HEK293T (cell line): ENCODE results near the gene PTPN7.
"Not testable (repeated sequence)": the region's sequence is repeated elsewhere in the genome, so short reads cannot be mapped to it uniquely, and the experiment has no call there.

Source experiments
- CTCF ChIA-PET: fragments of 350-600 bp; formaldehyde crosslinking; extraction: SDS; loops from one replicate; lab custom pipeline; 2021; ENCODE audit warnings: antibody characterized with exemption, inconsistent platforms; lab: Yijun Ruan, JAX
- POLR2A ChIA-PET: fragments of 350-600 bp; formaldehyde crosslinking; extraction: SDS; loops from one replicate; lab custom pipeline; 2020; ENCODE audit warnings: antibody characterized with exemption, inconsistent platforms; lab: Yijun Ruan, JAX
- DNase-seq: peaks from one replicate; pipeline ENCODE4 v3.0.0; 2012; ENCODE audit warnings: mixed read lengths; ENCODE audit errors: extremely low spot score
- ARNT ChIP-seq: fragments of 450-650 bp; IDR thresholded peaks from 2 replicates; pipeline ENCODE4 v1.6.1; 2017; ENCODE audit warnings: mild to moderate bottlenecking
- BHLHE40 ChIP-seq: fragments of 450-650 bp; IDR thresholded peaks from 2 replicates; pipeline ENCODE4 v1.6.1; 2016; ENCODE audit warnings: mild to moderate bottlenecking, moderate library complexity, borderline replicate concordance
- CTBP1 ChIP-seq: fragments of 450-650 bp; IDR thresholded peaks from 2 replicates; pipeline ENCODE4 v1.6.1; 2016; ENCODE audit warnings: borderline replicate concordance
- ELF4 ChIP-seq: fragments of 450-650 bp; IDR thresholded peaks from 2 replicates; pipeline ENCODE4 v1.6.1; 2017; ENCODE audit warnings: antibody characterized with exemption
- FOXA1 ChIP-seq: fragments of 450-650 bp; IDR thresholded peaks from 2 replicates; pipeline ENCODE4 v1.6.1; 2016; ENCODE audit warnings: mild to moderate bottlenecking
- FOXK2 ChIP-seq: fragments of 450-650 bp; IDR thresholded peaks from 2 replicates; pipeline ENCODE4 v1.6.1; 2016; ENCODE audit warnings: mild to moderate bottlenecking
- FOXM1 ChIP-seq: fragments of 450-650 bp; IDR thresholded peaks from 2 replicates; pipeline ENCODE4 v1.6.1; 2017; ENCODE audit warnings: mild to moderate bottlenecking, borderline replicate concordance
- HDGF ChIP-seq: fragments of 450-650 bp; IDR thresholded peaks from 2 replicates; pipeline ENCODE4 v1.6.1; 2017; ENCODE audit warnings: antibody characterized with exemption, borderline replicate concordance
- L3MBTL2 ChIP-seq: fragments of 450-650 bp; conservative IDR thresholded peaks from 2 replicates; pipeline ENCODE4 v1.6.1; 2016; ENCODE audit warnings: mild to moderate bottlenecking
- LEF1 ChIP-seq: fragments of 450-650 bp; IDR thresholded peaks from 2 replicates; pipeline ENCODE4 v1.6.1; 2017; ENCODE audit warnings: mild to moderate bottlenecking, borderline replicate concordance
- NFRKB ChIP-seq: fragments of 450-650 bp; IDR thresholded peaks from 2 replicates; pipeline ENCODE4 v1.6.1; 2016; ENCODE audit warnings: mild to moderate bottlenecking, moderate library complexity
- SP1 ChIP-seq: fragments of 450-650 bp; IDR thresholded peaks from 2 replicates; pipeline ENCODE4 v1.6.1; 2017
- SUZ12 ChIP-seq: fragments of 450-650 bp; IDR thresholded peaks from 2 replicates; pipeline ENCODE4 v1.6.1; 2016; ENCODE audit warnings: mild to moderate bottlenecking
- TARDBP ChIP-seq: fragments of 450-650 bp; IDR thresholded peaks from 2 replicates; pipeline ENCODE4 v1.6.1; 2016
- ZNF384 ChIP-seq: fragments of 450-650 bp; IDR thresholded peaks from 2 replicates; pipeline ENCODE4 v1.6.1; 2016
- TF ChIP-seq, protein P1 (sequence below): fragments of 450-650 bp; IDR thresholded peaks from 2 replicates; pipeline ENCODE4 v1.6.1; 2016

PTPN7 gene

DNA sequence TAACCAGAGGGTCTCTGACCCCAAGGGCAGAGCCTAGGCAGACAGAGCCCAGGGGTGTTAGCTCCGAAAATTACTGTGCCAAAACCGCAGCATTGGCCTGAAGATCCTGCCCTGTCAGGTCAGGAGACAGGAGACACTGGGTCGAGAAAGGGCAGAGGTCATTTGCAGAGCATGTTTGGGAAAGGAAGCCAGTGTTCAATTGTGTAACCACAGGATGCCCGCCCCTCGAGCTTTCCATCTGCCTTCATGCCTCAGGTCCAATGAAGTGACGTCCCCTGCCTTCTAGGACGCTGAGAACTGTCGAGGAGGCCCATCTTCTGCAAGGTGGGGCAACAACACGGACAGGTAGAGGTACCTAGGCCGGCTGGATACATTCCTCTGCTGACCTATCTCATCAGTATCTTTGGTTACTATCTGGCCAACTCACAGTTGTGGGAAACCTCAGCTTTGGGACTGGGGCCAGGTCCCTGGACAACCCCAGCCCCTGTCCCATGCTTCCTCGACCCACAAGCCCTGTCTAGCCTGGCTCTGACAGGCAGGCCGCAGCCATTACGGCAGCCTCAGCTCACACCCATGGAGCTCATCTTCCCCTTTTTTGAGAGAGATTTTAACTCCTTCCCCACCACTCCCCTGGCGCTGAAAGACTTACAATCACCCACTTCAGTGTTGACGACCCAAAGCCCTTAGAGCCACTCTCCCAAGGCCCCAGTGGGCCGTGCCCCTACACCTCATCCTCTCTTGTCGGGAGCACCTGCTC lies 17.2 kb downstream of the PTPN7 start:
- no peak for DNase-seq
- ChIA-PET POLR2A (interaction anchor here (0.9 to 3.4 kb wide), 4 partner anchors 8 to 199 kb away, joined by 3 to 14 read pairs (median 6); partner anchors contain the start of gene UBE2T), CTCF (interaction anchor here (0.9 to 1.0 kb wide), 2 partner anchors 8 to 11 kb away, joined by 3 to 5 read pairs; no protein-coding TSS in a partner anchor)
- TF ChIP-seq ELF4 = no peak
- no peak for TF ChIP-seq FOXK2
- no peak for TF ChIP-seq NFRKB
- TF ChIP-seq, protein P1, sequence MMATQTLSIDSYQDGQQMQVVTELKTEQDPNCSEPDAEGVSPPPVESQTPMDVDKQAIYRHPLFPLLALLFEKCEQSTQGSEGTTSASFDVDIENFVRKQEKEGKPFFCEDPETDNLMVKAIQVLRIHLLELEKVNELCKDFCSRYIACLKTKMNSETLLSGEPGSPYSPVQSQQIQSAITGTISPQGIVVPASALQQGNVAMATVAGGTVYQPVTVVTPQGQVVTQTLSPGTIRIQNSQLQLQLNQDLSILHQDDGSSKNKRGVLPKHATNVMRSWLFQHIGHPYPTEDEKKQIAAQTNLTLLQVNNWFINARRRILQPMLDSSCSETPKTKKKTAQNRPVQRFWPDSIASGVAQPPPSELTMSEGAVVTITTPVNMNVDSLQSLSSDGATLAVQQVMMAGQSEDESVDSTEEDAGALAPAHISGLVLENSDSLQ = peak; percentile 37; the same call in 1 of the 2 replicates
- no peak for TF ChIP-seq SP1
- no peak for TF ChIP-seq LEF1
- no peak for TF ChIP-seq TARDBP

DNA sequence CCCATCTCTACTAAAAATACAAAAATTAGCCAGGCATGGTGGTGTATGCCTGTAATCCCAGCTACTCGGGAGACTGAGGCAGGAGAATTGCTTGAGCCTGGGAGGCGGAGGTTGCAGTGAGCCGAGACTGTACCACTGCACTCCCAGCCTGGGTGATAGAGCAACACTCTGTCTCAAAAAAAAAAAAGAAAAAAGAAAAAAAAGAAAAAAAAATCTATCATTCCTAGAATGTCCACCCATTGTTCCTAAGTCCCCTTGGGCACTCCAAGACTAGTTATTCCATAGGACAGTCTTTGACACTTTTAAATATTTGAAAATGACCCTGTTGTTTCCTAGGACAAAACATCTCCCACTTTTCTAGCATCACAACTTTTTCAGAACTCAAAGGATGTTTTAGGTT lies 18.9 kb downstream of the PTPN7 start:
- POLR2A ChIA-PET, CTCF ChIA-PET, DNase-seq: not testable (repeated sequence)

DNA sequence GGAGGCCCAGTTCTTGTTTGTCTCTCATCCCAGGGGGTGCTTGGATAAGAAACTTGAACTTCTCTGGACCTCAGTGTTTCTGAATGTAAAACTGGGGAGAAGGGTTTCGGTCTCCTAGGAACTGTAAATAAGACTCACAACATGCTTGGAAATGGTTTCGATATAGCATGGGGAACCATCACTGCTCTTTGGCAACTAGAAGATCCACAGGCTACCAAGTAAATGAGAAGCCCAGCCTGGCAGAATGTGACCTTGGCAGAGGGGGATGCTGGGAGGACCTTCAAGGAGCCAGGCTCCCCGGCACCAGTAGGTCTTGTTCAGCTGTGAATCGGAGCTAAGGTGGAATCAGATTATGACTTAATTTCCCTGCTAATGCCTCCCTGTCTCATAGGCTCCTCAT lies 19.6 kb downstream of the PTPN7 start:
- ChIA-PET CTCF (interaction anchor here (0.6 kb wide), 1 partner anchor 264 kb away, joined by 6 read pairs; no protein-coding TSS in a partner anchor), POLR2A (no interaction called here)
- TF ChIP-seq BHLHE40 = no peak
- TF ChIP-seq HDGF = no peak
- TF ChIP-seq L3MBTL2 = no peak
- TF ChIP-seq TARDBP = no peak
- no peak for TF ChIP-seq SP1
- TF ChIP-seq ARNT = no peak
- no peak for TF ChIP-seq FOXK2
- TF ChIP-seq SUZ12 = no peak
- TF ChIP-seq ELF4 = no peak
- TF ChIP-seq LEF1 = no peak
- no peak for DNase-seq

DNA sequence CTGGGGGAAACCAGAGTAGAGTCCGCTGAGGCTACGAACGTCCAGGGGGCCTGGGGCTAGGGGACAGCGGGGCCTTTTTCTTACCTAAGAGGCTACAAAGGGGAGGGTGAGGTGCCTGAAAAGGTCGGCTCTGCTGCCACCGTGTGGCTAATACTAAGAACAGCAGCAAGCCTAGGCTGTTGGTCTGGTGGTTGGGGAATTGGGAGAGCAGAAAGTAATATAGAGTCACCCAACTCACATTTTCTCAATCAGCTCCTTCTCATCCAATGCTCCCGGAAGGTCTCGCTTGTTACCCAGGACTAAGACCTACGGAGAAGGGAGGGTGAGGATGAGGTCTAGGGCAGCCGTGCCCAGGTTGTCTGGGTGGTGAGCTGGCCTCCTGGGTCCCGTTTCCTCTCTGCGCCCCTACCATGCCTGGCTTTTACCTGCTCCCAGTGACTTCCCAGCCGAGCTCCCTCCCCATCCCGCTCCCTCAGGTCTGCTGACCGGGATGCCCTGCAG lies 25.1 kb downstream of the PTPN7 start:
- TF ChIP-seq CTBP1 (no peak), TARDBP (no peak), FOXM1 (no peak), BHLHE40 (no peak), LEF1 (no peak), L3MBTL2 (no peak), NFRKB (no peak), SUZ12 (no peak), ZNF384 (no peak), HDGF (no peak), FOXK2 (no peak), ARNT (no peak), ELF4 (no peak), FOXA1 (no peak), SP1 (no peak)
- TF ChIP-seq, protein P1 = no peak
- CTCF ChIA-PET = interaction anchor here (0.6 to 2.5 kb wide), 12 partner anchors 8 to 261 kb away, joined by 3 to 16 read pairs (median 4); no protein-coding TSS in a partner anchor
- DNase-seq = peak; percentile 90
- POLR2A ChIA-PET = interaction anchor here (3.3 kb wide), 1 partner anchor 9 kb away, joined by 14 read pairs; the partner anchor contains the start of gene ARL8A

DNA sequence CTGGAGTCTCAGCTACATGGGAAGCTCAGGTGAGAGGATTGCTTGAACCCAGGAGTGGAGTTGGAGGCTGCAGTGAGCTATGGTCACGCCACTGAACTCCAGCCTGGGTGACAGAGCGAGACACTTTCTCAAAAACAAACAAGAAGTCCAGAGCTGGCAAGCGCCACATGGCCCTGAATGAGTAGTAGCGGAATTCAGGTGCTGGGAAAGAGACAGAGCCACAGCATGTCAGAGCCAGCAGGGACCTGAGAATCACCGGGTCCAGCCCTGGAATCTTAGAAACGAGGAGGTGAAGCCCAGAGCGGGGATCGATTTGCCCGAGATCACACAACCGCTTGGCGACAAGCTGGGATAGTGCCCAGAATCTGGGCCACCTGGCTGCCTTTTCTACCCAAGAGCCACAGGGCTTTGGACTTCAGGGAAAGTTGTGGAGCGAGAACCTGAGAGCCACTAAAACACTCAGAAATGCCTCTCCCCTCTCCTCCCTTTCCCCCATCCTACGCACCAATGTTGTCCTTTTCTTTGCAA lies 25.7 kb downstream of the PTPN7 start:
- CTCF ChIA-PET = interaction anchor here (0.6 to 2.5 kb wide), 6 partner anchors 20 to 135 kb away, joined by 3 to 16 read pairs (median 3); no protein-coding TSS in a partner anchor
- no peak for DNase-seq
- no peak for TF ChIP-seq CTBP1
- TF ChIP-seq ELF4 = no peak
- TF ChIP-seq ZNF384 = no peak
- TF ChIP-seq FOXM1 = no peak
- no peak for TF ChIP-seq TARDBP
- TF ChIP-seq LEF1 = no peak
- TF ChIP-seq SUZ12 = no peak
- no peak for TF ChIP-seq BHLHE40
- POLR2A ChIA-PET = interaction anchor here (3.3 kb wide), 1 partner anchor 10 kb away, joined by 14 read pairs; the partner anchor contains the start of gene ARL8A

DNA sequence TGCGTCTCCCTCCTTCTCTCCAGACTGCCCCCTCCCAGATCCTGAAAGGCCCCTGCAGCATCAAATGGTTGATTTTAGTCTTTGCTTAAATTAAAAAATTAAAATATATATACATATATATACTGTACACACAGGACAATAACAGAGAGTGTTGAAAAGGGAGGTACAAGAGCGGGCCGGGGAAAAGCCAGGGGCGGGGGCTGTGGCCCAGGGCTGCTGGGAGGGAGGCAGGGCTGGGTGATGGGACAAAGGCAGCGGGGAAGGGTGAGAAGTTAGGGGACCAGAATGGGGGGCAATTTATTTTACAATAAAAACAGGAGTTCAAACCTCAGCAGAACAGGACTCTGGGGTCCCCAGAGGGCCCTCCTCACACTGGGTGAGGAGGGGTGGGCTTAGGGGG lies 26.4 kb downstream of the PTPN7 start:
- POLR2A ChIA-PET = interaction anchor here (3.3 kb wide), 1 partner anchor 11 kb away, joined by 14 read pairs; the partner anchor contains the start of gene ARL8A

More for the DNA sequence above, 26.4 kb downstream of the PTPN7 start:
- no peak for DNase-seq
- CTCF ChIA-PET = interaction anchor here (0.5 to 0.6 kb wide), 3 partner anchors 51 to 133 kb away, joined by 3 read pairs; no protein-coding TSS in a partner anchor
- TF ChIP-seq TARDBP (no peak), FOXK2 (no peak), BHLHE40 (no peak), L3MBTL2 (no peak), SP1 (no peak), ZNF384 (no peak), FOXA1 (no peak), ARNT (no peak), CTBP1 (no peak), NFRKB (no peak), HDGF (no peak), FOXM1 (no peak), SUZ12 (no peak), ELF4 (no peak), LEF1 (no peak)
- TF ChIP-seq, protein P1 = no peak
